HG03045 (cell line): Measurements from ENCODE around the gene RFPL1.
"Not testable (repeated sequence)": the region's sequence is repeated elsewhere in the genome, so short reads cannot be mapped to it uniquely, and the experiment has no call there.

Experiments used
- ATAC-seq: cut with Tn5 transposase; IDR thresholded peaks from one replicate; pipeline ENCODE4 v1.9.1; 2021; ENCODE audit warnings: mild to moderate bottlenecking, moderate library complexity; ENCODE audit not compliant: unreplicated experiment

The RFPL1 gene

DNA sequence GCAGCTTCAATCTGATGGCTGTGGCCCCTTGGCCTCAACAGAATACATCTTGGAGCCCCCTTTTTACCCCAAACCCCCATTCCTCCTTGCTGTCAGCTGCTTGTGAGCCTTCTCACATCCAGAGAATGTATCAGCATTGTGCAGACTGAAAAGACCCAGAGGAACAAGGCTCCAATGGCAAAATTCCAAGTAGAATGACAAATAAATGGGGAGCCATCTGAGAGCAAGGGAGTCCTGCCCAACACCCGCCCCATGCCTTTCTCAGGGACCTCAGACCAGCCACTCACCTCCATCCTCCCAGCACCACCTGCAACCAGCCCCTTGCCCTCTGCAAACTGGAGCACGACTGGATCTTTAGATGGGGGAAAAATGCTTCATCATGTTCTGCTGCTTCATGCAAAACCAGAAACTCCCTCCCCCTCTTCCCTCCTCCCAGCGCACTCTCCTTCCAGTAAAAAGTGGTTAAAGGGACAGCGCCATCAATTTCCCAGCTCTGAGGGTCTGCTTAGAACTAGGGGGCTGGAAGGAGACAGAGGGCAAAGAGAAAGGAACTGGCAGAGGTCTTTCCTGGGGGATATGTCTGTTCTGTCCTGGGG lies 39.4 kb downstream of the RFPL1 start:
- ATAC-seq: no peak

DNA sequence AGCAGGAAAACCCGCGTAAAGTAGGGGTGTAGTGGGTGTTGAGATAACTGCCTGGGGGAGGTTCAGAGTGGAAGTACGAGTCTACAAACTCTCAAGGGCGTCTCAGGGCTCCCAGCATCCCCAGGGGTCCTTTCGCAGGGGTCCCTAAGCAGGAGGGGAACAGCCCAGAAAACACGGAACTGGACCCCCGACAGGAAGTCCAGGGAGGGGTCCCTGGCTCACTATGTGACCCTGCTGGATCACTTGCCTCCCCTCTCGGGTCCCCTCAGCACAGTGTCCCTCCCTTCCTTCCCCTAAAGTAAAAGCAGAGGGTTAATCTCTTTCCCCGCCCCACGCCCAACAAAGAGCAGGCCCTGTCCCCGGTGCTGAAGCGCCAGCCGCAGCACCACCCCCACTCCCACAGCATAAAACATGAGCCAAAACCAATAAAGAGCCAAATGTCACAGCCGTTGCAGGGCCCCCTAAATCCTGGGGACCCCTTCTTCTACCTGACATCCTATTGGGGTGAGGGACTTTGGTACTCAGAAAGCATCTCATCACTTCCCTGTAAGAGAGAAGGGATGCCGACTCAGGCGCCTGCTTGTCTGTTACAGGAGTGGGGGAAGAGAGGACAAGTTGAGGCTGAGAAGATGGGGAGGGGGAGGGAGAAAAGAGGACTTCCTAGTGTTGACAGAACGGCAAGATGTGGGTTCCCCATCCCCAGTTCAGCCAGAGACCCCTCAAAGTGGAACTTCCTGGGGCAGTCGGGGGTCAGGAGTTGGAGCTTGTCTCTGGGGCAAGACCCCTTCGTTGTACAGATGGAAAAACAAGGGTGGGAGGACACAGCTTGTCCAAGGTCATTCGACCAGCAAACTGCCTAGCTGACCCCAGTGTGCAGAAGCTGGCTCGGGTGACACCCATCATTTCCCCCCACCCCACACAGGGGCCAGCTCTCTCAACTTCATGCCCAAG lies 40.2 kb downstream of the RFPL1 start:
- ATAC-seq: no peak

- no peak for ATAC-seq
Measured at GRCh38 chr22:29479417-29480261, 41.3 kb downstream of the RFPL1 start, which contains the start of gene NEFH. TSS of gene NEFH (plus strand) at chr22:29480218. CDS start at chr22:29480263, 45 bp downstream.

DNA sequence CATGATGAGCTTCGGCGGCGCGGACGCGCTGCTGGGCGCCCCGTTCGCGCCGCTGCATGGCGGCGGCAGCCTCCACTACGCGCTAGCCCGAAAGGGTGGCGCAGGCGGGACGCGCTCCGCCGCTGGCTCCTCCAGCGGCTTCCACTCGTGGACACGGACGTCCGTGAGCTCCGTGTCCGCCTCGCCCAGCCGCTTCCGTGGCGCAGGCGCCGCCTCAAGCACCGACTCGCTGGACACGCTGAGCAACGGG lies 41.8 kb downstream of the RFPL1 start:
- ATAC-seq: no peak

DNA sequence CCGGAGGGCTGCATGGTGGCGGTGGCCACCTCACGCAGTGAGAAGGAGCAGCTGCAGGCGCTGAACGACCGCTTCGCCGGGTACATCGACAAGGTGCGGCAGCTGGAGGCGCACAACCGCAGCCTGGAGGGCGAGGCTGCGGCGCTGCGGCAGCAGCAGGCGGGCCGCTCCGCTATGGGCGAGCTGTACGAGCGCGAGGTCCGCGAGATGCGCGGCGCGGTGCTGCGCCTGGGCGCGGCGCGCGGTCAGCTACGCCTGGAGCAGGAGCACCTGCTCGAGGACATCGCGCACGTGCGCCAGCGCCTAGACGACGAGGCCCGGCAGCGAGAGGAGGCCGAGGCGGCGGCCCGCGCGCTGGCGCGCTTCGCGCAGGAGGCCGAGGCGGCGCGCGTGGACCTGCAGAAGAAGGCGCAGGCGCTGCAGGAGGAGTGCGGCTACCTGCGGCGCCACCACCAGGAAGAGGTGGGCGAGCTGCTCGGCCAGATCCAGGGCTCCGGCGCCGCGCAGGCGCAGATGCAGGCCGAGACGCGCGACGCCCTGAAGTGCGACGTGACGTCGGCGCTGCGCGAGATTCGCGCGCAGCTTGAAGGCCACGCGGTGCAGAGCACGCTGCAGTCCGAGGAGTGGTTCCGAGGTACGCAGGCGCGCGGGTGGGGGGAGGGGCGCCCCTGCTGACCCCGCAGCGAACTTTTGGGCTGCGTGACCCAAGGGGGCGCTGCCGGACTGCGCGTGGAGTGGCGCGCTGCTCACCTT lies 42.3 kb downstream of the RFPL1 start:
- no peak for ATAC-seq

- no peak for ATAC-seq
Measured at GRCh38 chr22:29481265-29482000, 43.0 kb downstream of the RFPL1 start.

- ATAC-seq: no peak
Measured at GRCh38 chr22:29482253-29482652, 43.9 kb downstream of the RFPL1 start.

GRCh38 chr22:29482726-29483125 lies 44.3 kb downstream of the RFPL1 start:
- ATAC-seq: no peak

DNA sequence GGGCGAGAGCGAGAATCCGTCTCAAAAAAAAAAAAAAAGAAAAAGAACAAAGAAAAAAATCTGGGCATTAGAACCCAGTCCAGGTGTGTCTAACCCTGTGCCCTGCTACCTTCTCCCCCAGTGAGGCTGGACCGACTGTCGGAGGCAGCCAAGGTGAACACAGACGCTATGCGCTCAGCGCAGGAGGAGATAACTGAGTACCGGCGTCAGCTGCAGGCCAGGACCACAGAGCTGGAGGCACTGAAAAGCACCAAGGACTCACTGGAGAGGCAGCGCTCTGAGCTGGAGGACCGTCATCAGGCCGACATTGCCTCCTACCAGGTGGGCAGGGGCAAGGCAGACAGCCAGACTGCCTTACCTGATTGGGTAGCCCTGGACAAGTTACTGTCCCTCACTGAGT lies 44.9 kb downstream of the RFPL1 start:
- no peak for ATAC-seq

DNA sequence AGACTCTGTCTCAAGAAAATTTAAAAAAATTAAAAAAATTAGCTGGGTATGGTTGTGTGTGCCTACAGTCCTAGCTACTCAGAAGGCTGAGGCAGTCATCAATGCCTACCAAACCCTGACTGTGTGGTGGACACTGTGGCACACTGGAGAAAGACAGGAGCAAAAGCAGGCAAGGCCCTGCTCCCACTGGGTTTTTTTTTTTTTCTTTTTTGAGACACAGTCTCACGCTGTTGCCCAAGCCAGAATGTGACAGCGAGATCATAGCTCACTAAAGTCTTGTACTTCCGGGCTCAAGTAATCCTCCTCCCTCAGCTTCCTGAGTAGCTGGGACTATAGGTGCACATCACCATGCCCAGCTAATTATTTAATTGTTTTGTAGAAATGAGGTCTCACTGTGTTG lies 46.3 kb downstream of the RFPL1 start:
- ATAC-seq: no peak

DNA sequence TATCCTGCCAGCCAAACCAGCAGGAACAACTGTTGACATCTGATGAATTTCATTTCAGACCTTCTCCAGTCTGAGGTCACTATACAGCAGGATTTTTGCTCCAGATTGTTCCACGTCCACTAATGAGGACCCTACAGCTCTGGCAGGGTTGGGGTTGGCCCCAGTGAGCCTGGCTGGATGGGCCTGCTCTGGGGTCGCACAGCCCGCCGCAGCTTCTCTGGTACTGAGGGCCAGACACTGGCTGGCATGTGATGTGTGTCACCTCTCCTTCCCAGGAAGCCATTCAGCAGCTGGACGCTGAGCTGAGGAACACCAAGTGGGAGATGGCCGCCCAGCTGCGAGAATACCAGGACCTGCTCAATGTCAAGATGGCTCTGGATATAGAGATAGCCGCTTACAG lies 47.1 kb downstream of the RFPL1 start:
- no peak for ATAC-seq

- no peak for ATAC-seq
Measured at GRCh38 chr22:29487426-29487986, 49.1 kb downstream of the RFPL1 start.

DNA sequence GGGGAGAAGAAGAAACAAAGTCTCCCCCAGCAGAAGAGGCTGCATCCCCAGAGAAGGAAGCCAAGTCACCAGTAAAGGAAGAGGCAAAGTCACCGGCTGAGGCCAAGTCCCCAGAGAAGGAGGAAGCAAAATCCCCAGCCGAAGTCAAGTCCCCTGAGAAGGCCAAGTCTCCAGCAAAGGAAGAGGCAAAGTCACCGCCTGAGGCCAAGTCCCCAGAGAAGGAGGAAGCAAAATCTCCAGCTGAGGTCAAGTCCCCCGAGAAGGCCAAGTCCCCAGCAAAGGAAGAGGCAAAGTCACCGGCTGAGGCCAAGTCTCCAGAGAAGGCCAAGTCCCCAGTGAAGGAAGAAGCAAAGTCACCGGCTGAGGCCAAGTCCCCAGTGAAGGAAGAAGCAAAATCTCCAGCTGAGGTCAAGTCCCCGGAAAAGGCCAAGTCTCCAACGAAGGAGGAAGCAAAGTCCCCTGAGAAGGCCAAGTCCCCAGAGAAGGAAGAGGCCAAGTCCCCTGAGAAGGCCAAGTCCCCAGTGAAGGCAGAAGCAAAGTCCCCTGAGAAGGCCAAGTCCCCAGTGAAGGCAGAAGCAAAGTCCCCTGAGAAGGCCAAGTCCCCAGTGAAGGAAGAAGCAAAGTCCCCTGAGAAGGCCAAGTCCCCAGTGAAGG lies 50.9 kb downstream of the RFPL1 start:
- not testable (repeated sequence) for ATAC-seq

DNA sequence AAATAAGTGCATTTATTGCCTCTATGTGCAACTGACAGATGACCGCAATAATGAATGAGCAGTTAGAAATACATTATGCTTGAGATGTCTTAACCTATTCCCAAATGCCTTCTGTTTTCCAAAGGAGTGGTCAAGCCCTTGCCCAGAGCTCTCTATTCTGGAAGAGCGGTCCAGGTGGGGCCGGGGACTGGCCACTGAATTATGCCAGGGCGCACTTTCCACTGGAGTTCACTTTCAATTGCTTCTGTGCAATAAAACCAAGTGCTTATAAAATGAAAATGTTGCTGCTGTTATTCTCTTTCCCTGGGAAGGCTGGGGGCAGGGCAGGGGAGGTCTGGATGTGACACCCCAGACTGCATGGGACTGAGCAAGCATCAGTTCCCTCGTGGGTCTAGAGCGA lies 52.6 kb downstream of the RFPL1 start:
- ATAC-seq: no peak
